HepG2 (cell line): ENCODE measurements around the gene CRIM1. TPM values are rescaled to one million over a fixed set of nuclear protein-coding genes. Genes with fewer than 3 reads are reported as not detected.

Experiments
- ARHGAP35 ChIP-seq: sonication (generic); formaldehyde crosslinking; IDR thresholded peaks from 2 replicates; pipeline ENCODE4 v1.9.0; 2022; ENCODE audit warnings: mild to moderate bottlenecking, inconsistent platforms, moderate library complexity, missing genetic modification reagents, borderline replicate concordance
- GTF2F1 ChIP-seq: fragments of 150-350 bp; IDR thresholded peaks from 2 replicates; pipeline ENCODE4 v1.6.1; 2014; ENCODE audit warnings: low read length
- HNF4A ChIP-seq: sonication (generic); formaldehyde crosslinking; IDR thresholded peaks from 2 replicates; pipeline ENCODE4 v1.4.0; 2020; ENCODE audit warnings: missing genetic modification reagents
- KMT2B ChIP-seq: IDR thresholded peaks from 2 replicates; pipeline ENCODE4 v1.6.1; 2016; ENCODE audit warnings: missing genetic modification reagents, missing compliant biosample characterization
- PAF1 ChIP-seq: IDR thresholded peaks from 2 replicates; pipeline ENCODE4 v1.6.1; 2016; ENCODE audit warnings: missing genetic modification reagents, missing compliant biosample characterization
- POLR2AphosphoS2 ChIP-seq: IDR thresholded peaks from 2 replicates; pipeline ENCODE4 v1.6.1; 2011; ENCODE audit warnings: low read depth, low read length, improper control_type of control experiment
- PPARG ChIP-seq: conservative IDR thresholded peaks from 2 replicates; pipeline ENCODE4 v1.6.1; 2016; ENCODE audit warnings: missing biosample characterization, missing genetic modification reagents
- RARA ChIP-seq: IDR thresholded peaks from 2 replicates; pipeline ENCODE4 v1.6.1; 2016; ENCODE audit warnings: missing genetic modification reagents, missing compliant biosample characterization
- SMYD3 ChIP-seq: sonication (generic); formaldehyde crosslinking; IDR thresholded peaks from 2 replicates; pipeline ENCODE4 v1.8.1; 2023; ENCODE audit warnings: mild to moderate bottlenecking, missing genetic modification reagents
- YEATS2 ChIP-seq: sonication (generic); formaldehyde crosslinking; IDR thresholded peaks from 2 replicates; pipeline ENCODE4 v1.4.0; 2020; ENCODE audit warnings: missing genetic modification reagents, borderline replicate concordance
- ZFP41 ChIP-seq: sonication (generic); formaldehyde crosslinking; IDR thresholded peaks from 2 replicates; pipeline ENCODE4 v1.4.0; 2020; ENCODE audit warnings: mild to moderate bottlenecking, missing genetic modification reagents, borderline replicate concordance
- ZFP62 ChIP-seq: sonication (generic); formaldehyde crosslinking; IDR thresholded peaks from 2 replicates; pipeline ENCODE4 v1.4.0; 2020; ENCODE audit warnings: missing genetic modification reagents
- ZNF17 ChIP-seq: sonication (generic); formaldehyde crosslinking; IDR thresholded peaks from 2 replicates; pipeline ENCODE4 v1.5.0; 2020; ENCODE audit warnings: mild to moderate bottlenecking, missing genetic modification reagents
- ZNF207 ChIP-seq: fragments of 450-650 bp; IDR thresholded peaks from 2 replicates; pipeline ENCODE4 v1.6.1; 2016; ENCODE audit warnings: antibody characterized with exemption, borderline replicate concordance
- ZNF589 ChIP-seq: sonication (generic); formaldehyde crosslinking; conservative IDR thresholded peaks from 2 replicates; pipeline ENCODE4 v1.8.0; 2022; ENCODE audit warnings: mild to moderate bottlenecking, moderate library complexity, missing genetic modification reagents
- ZNF749 ChIP-seq: sonication (generic); formaldehyde crosslinking; IDR thresholded peaks from 2 replicates; pipeline ENCODE4 v1.8.0; 2022; ENCODE audit warnings: mild to moderate bottlenecking, missing genetic modification reagents, moderate library complexity, borderline replicate concordance
- ZNF790 ChIP-seq: sonication (generic); formaldehyde crosslinking; IDR thresholded peaks from 2 replicates; pipeline ENCODE4 v1.8.0; 2022; ENCODE audit warnings: missing genetic modification reagents, mild to moderate bottlenecking, borderline replicate concordance
- polyA plus RNA-seq, 8 experiments: library from polyadenylated mRNA; depleted of rRNA in 3 of 8; stranded (reverse) in 7 of 8; unstranded in 1 of 8; fragments of >200 nt; fragmentation: Illumina TruSeq in 4 of 8; extraction: Trizol in 4 of 8; gene quantifications; 2 replicates each; pipeline versions ENCODE4 v1.2.1 to v1.2.3, GENCODE V29; 2011 to 2016; ENCODE audit warnings: low read depth in 4 of 8, missing spikeins in 1 of 8, mixed read lengths in 1 of 8; ENCODE audit not compliant: insufficient read depth in 1 of 8
- total RNA-seq, 5 experiments: library from RNA; depleted of rRNA; stranded (reverse); fragments of >200 nt; fragmentation: Illumina TruSeq; extraction: Trizol; gene quantifications; 2 replicates each; pipeline ENCODE4 v1.2.3, GENCODE V29; 2016; ENCODE audit warnings: low read depth in 1 of 5
- TF ChIP-seq, protein P1 (sequence below): sonication (generic); formaldehyde crosslinking; IDR thresholded peaks from 2 replicates; pipeline ENCODE4 v1.5.1; 2020; ENCODE audit warnings: mild to moderate bottlenecking, missing genetic modification reagents
- TF ChIP-seq, protein P2 (sequence below), 2 experiments: fragments of 450-650 bp in 1 of 2; sonication (generic) in 1 of 2; formaldehyde crosslinking; IDR thresholded peaks; 2 replicates each; pipeline versions ENCODE4 v1.5.0 to v1.8.0; 2020 to 2022; ENCODE audit warnings: mild to moderate bottlenecking in 1 of 2, missing genetic modification reagents in 1 of 2
- TF ChIP-seq, protein P3 (sequence below): sonication (generic); formaldehyde crosslinking; IDR thresholded peaks from 2 replicates; pipeline ENCODE4 v1.8.1; 2023; ENCODE audit warnings: mild to moderate bottlenecking, inconsistent platforms, moderate library complexity, missing genetic modification reagents, borderline replicate concordance
- TF ChIP-seq, protein P4 (sequence below): IDR thresholded peaks from 2 replicates; pipeline ENCODE4 v1.6.1; 2016; ENCODE audit warnings: mild to moderate bottlenecking

Gene CRIM1
- total and polyA plus RNA-seq, 2 of the 13 experiments (the other 11 are each of a cell fraction or from before 2014, with no cell fraction given), result 39.1 to 69.9 TPM

DNA sequence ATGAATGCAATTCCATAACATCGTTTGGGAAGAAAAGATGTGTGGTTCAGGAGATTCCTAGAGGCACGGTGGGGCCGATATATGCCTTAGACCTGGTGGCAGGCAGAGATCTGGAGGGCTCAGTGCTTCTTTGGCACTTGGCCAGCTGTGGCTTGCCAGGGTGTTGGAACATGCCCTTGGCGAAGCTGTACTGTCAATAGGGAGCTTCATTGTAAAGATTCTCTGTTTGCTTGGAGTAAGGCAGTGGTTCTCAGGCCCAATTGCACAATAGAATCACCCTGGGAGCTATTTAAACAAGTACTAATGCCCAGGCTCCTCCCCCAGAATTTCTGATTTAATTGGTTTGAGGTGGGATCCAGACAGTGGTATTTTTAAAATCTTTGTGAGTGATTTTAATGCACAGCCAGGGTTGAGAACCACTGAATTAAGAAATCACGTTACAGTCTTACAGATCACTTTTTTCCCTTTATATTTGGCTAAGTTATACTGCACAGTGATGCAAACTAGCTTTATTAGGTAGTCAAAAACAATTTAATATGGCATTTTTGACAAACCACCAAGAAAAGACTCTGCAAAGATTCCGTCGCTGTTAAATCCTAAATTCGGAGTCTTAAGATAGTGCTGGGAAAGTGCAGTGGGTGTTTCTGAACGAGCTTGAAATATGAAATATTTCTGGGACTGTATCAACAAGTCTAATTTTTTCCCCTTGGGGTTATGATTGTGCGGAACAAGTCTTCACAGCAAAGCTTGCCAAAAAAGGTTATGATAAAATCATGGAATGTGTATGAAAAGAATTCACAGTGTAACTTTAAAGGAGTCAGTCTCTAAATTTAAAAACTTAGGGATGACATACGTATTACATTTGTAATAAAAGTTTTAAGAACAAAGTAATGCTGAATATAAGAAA lies 78.0 kb downstream of the CRIM1 start (continued):
- TF ChIP-seq, protein P1, sequence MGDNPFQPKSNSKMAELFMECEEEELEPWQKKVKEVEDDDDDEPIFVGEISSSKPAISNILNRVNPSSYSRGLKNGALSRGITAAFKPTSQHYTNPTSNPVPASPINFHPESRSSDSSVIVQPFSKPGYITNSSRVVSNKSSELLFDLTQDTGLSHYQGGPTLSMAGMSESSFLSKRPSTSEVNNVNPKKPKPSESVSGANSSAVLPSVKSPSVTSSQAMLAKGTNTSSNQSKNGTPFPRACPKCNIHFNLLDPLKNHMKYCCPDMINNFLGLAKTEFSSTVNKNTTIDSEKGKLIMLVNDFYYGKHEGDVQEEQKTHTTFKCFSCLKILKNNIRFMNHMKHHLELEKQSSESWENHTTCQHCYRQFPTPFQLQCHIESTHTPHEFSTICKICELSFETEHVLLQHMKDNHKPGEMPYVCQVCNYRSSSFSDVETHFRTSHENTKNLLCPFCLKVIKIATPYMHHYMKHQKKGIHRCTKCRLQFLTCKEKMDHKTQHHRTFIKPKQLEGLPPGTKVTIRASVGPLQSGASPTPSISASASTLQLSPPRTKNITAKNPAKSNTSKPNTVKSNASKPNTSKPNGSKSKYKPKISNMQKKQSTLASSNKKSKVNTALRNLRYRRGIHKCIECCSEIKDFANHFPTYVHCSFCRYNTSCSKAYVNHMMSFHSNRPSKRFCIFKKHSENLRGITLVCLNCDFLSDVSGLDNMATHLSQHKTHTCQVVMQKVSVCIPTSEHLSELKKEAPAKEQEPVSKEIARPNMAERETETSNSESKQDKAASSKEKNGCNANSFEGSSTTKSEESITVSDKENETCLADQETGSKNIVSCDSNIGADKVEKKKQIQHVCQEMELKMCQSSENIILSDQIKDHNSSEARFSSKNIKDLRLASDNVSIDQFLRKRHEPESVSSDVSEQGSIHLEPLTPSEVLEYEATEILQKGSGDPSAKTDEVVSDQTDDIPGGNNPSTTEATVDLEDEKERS (CRISPR knock-in tag), result no peak
- no peak for TF ChIP-seq ZNF207
- TF ChIP-seq, protein P2, sequence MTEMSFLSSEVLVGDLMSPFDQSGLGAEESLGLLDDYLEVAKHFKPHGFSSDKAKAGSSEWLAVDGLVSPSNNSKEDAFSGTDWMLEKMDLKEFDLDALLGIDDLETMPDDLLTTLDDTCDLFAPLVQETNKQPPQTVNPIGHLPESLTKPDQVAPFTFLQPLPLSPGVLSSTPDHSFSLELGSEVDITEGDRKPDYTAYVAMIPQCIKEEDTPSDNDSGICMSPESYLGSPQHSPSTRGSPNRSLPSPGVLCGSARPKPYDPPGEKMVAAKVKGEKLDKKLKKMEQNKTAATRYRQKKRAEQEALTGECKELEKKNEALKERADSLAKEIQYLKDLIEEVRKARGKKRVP (CRISPR knock-in tag; IDR thresholded peaks at IDR 0.05), result peak in 1 of 2 experiments; percentile 32; a peak in 1 of 4 replicates
- no peak for TF ChIP-seq POLR2AphosphoS2
- no peak for TF ChIP-seq ZNF790
- TF ChIP-seq YEATS2 (CRISPR knock-in tag), result peak; percentile 51; the same call in 1 of the 2 replicates
- no peak for TF ChIP-seq ZFP41 (CRISPR knock-in tag)
- TF ChIP-seq ZNF749 (CRISPR knock-in tag), result no peak
- 0 out of 2 replicates have a peak, but pooled peaks have one; percentile 29 for TF ChIP-seq ZNF589 (CRISPR knock-in tag)
- TF ChIP-seq GTF2F1, result no peak
- TF ChIP-seq, protein P3, sequence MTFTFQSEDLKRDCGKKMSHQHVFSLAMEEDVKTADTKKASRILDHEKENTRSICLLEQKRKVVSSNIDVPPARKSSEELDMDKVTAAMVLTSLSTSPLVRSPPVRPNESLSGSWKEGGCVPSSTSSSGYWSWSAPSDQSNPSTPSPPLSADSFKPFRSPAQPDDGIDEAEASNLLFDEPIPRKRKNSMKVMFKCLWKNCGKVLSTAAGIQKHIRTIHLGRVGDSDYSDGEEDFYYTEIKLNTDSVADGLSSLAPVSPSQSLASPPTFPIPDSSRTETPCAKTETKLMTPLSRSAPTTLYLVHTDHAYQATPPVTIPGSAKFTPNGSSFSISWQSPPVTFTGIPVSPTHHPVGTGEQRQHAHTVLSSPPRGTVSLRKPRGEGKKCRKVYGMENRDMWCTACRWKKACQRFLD, result no peak
- TF ChIP-seq KMT2B, result 0 out of 2 replicates have a peak, but pooled peaks have one; percentile 26
- no peak for TF ChIP-seq ZFP62
- TF ChIP-seq ARHGAP35 (CRISPR knock-in tag), result no peak
- TF ChIP-seq PAF1, result no peak
- TF ChIP-seq ZNF17 (CRISPR knock-in tag), result no peak
- TF ChIP-seq RARA, result peak; percentile 62
- TF ChIP-seq HNF4A (CRISPR knock-in tag), result peak; percentile 50; the same call in 1 of the 2 replicates
- TF ChIP-seq, protein P4, sequence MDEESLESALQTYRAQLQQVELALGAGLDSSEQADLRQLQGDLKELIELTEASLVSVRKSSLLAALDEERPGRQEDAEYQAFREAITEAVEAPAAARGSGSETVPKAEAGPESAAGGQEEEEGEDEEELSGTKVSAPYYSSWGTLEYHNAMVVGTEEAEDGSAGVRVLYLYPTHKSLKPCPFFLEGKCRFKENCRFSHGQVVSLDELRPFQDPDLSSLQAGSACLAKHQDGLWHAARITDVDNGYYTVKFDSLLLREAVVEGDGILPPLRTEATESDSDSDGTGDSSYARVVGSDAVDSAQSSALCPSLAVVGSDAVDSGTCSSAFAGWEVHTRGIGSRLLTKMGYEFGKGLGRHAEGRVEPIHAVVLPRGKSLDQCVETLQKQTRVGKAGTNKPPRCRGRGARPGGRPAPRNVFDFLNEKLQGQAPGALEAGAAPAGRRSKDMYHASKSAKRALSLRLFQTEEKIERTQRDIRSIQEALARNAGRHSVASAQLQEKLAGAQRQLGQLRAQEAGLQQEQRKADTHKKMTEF (CRISPR knock-in tag), result peak; percentile 75
- TF ChIP-seq SMYD3 (CRISPR knock-in tag), result 0 out of 2 replicates have a peak, but pooled peaks have one; percentile 36
- TF ChIP-seq PPARG (CRISPR knock-in tag), result no peak
